Keratinocyte (primary cell): ENCODE measurements around the gene KREMEN1. TPM values are rescaled to one million over a fixed set of nuclear protein-coding genes. Genes with fewer than 3 reads are reported as not detected.

ENCODE experiments used
- DNase-seq: peaks from one replicate; pipeline ENCODE4 v3.0.0-alpha.2; 2011; ENCODE audit warnings: low read depth, missing footprints, low spot score
- FAIRE-seq: peaks from 2 replicates; lab custom pipeline; 2011; peaks lifted over from hg19 to GRCh38; lab: Jason Lieb, UNC
- H2AFZ ChIP-seq: 2 replicates; pipeline ENCODE4 v1.6.0; 2012; ENCODE audit warnings: low read length, control low read depth, inconsistent platforms; ENCODE audit not compliant: control insufficient read depth
- H3K27ac ChIP-seq: 2 replicates; pipeline ENCODE4 v1.5.1; 2011; ENCODE audit warnings: low read length; ENCODE audit not compliant: control insufficient read depth, insufficient read depth
- H3K27me3 ChIP-seq: 3 replicates; pipeline ENCODE4 v1.6.0; 2011; ENCODE audit warnings: low read length; ENCODE audit not compliant: control insufficient read depth, insufficient read depth; ENCODE audit errors: extremely low read depth
- H3K36me3 ChIP-seq, 2 experiments: 2 replicates in 1 of 2; 3 replicates in 1 of 2; pipeline ENCODE4 v1.5.1; 2011; ENCODE audit warnings: low read length in 2 of 2, mild to moderate bottlenecking in 1 of 2; ENCODE audit not compliant: control insufficient read depth in 2 of 2, insufficient read depth in 2 of 2; ENCODE audit errors: extremely low read depth in 1 of 2
- H3K4me1 ChIP-seq: 3 replicates; pipeline ENCODE4 v1.5.1; 2011; ENCODE audit warnings: low read length; ENCODE audit not compliant: control insufficient read depth, insufficient read depth; ENCODE audit errors: extremely low read depth
- H3K4me2 ChIP-seq: 3 replicates; pipeline ENCODE4 v1.6.0; 2011; ENCODE audit warnings: low read depth, low read length; ENCODE audit not compliant: control insufficient read depth, insufficient read depth; ENCODE audit errors: extremely low read depth
- H3K4me3 ChIP-seq, 3 experiments: fragments of 200-600 bp in 1 of 3; sonication (generic) in 1 of 3; 2 replicates in 2 of 3; 3 replicates in 1 of 3; pipeline ENCODE4 v1.5.1; 2011 to 2016; ENCODE audit warnings: low read length in 3 of 3, mild to moderate bottlenecking in 3 of 3, control low read depth in 2 of 3, inconsistent platforms in 1 of 3, low read depth in 1 of 3, mixed read lengths in 1 of 3, mixed run types in 1 of 3, moderate library complexity in 1 of 3; ENCODE audit not compliant: control insufficient read depth in 2 of 3, insufficient read depth in 2 of 3; ENCODE audit errors: extremely low read depth in 1 of 3
- H3K79me2 ChIP-seq: 2 replicates; pipeline ENCODE4 v1.6.0; 2012; ENCODE audit warnings: low read length; ENCODE audit not compliant: control insufficient read depth, insufficient read depth
- H3K9ac ChIP-seq: 3 replicates; pipeline ENCODE4 v1.6.0; 2011; ENCODE audit warnings: low read length; ENCODE audit not compliant: control insufficient read depth, insufficient read depth; ENCODE audit errors: extremely low read depth
- H3K9me1 ChIP-seq: 3 replicates; pipeline ENCODE4 v1.6.0; 2011; ENCODE audit warnings: low read length; ENCODE audit not compliant: control insufficient read depth, insufficient read depth; ENCODE audit errors: extremely low read depth
- H3K9me3 ChIP-seq: 2 replicates; pipeline ENCODE4 v1.5.1; 2012; ENCODE audit warnings: low read depth, low read length; ENCODE audit not compliant: control insufficient read depth
- H4K20me1 ChIP-seq: 3 replicates; pipeline ENCODE4 v1.6.0; 2011; ENCODE audit warnings: low read length; ENCODE audit not compliant: control insufficient read depth, insufficient read depth; ENCODE audit errors: extremely low read depth
- EZH2 ChIP-seq: IDR thresholded peaks from one replicate; pipeline ENCODE4 v1.6.1; 2012; ENCODE audit warnings: inconsistent platforms, mild to moderate bottlenecking, low read length, moderate library complexity
- dilution Hi-C: fragments of 300-500 bp; cut with MboI; formaldehyde crosslinking; loops from one replicate; pipeline ENCODE4 v1.7.0; 2020; ENCODE audit warnings: low sequenced_read_pairs; ENCODE audit not compliant: extremely low pct_ligation_motif_present
- polyA plus RNA-seq, 5 experiments: library from polyadenylated mRNA; depleted of rRNA in 3 of 5; stranded (reverse) in 3 of 5; stranded (forward) in 1 of 5; unstranded in 1 of 5; fragments of >200 nt; gene quantifications; 1 replicate in 1 of 5; 2 replicates in 3 of 5; 3 replicates in 1 of 5; pipeline versions ENCODE4 v1.2.1 to v1.2.3, GENCODE V29; 2011 to 2012; ENCODE audit warnings: missing spikeins in 2 of 5, low read depth in 1 of 5, low replicate concordance in 1 of 5
- TF ChIP-seq, protein P1 (sequence below), 3 experiments: IDR thresholded peaks in 1 of 3; conservative IDR thresholded peaks in 1 of 3; optimal IDR thresholded peaks in 1 of 3; 2 replicates in 2 of 3; 3 replicates in 1 of 3; pipeline versions ENCODE3 to v1.5.1; 2011; ENCODE audit warnings: low read length in 3 of 3, mild to moderate bottlenecking in 3 of 3, moderate library complexity in 2 of 3, control low read depth in 1 of 3, inconsistent platforms in 1 of 3; ENCODE audit not compliant: insufficient read depth in 2 of 3; ENCODE audit errors: extremely low read depth in 1 of 3

Gene KREMEN1
- polyA plus RNA-seq, 1 donor (not counting 4 experiments of a cell fraction or from before 2014, with no cell fraction given), result 6.8 TPM

DNA sequence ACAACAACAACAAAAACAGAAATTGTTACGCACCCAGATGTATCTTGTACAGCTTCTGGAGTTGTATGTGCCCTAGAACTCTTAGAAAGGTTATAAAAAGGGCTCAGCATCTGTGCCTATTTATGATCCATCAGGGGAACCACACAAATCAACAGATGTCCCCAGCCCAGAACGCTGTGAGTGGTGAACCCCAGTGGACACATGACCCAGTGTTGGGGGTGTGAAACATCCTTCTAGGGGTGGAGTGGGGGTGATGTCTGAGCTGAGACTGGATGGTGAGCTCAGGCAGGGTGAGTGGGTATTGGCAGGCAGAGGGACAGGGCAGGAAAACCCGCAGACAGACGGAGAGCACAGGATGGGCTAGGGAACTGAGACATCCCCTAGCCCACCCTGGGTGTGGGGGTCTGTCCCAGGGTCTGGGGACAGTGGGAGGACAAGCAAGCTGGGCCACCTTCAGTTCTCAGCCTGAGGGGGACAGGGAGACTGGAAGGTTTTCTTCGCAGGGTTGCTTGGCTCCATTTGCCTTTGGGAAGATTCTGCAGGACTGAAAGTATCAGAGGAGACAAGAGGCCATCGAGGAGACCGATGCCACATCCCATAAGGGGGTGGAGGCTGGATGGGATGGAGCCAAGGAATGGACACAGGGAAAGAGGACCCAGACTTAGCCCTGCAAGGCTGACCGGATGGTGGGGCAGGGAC lies 127.0 kb downstream of the KREMEN1 start:
- dilution Hi-C loops, result no loop called here
- no peaks in the 10 kb centered on the region for H3K79me2 ChIP-seq
- H3K4me2 ChIP-seq, result no peak overlapping the region
- H3K4me1 ChIP-seq, result no peaks in the 10 kb centered on the region
- no peaks in the 10 kb centered on the region for H4K20me1 ChIP-seq
- TF ChIP-seq, protein P1, sequence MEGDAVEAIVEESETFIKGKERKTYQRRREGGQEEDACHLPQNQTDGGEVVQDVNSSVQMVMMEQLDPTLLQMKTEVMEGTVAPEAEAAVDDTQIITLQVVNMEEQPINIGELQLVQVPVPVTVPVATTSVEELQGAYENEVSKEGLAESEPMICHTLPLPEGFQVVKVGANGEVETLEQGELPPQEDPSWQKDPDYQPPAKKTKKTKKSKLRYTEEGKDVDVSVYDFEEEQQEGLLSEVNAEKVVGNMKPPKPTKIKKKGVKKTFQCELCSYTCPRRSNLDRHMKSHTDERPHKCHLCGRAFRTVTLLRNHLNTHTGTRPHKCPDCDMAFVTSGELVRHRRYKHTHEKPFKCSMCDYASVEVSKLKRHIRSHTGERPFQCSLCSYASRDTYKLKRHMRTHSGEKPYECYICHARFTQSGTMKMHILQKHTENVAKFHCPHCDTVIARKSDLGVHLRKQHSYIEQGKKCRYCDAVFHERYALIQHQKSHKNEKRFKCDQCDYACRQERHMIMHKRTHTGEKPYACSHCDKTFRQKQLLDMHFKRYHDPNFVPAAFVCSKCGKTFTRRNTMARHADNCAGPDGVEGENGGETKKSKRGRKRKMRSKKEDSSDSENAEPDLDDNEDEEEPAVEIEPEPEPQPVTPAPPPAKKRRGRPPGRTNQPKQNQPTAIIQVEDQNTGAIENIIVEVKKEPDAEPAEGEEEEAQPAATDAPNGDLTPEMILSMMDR (optimal IDR thresholded peaks at IDR 0.05 in 1 of 3, IDR thresholded peaks at IDR 0.05 in 1 of 3, conservative IDR thresholded peaks at IDR 0.05 in 1 of 3; ENCODE audit: extremely low read depth in 1 of 3, insufficient read depth in 2 of 3, low read length in 3 of 3), result no peak
- TF ChIP-seq EZH2, result no peak
- FAIRE-seq, result no peak
- no peak overlapping the region for H3K9ac ChIP-seq
- no peaks in the 10 kb centered on the region for H3K9me3 ChIP-seq
- no peaks in the 10 kb centered on the region for H3K9me1 ChIP-seq
- H3K4me3 ChIP-seq, result no peak overlapping the region
- no peak overlapping the region for H3K27ac ChIP-seq
- peaks cover 12% of the 10 kb centered on the region for H3K27me3 ChIP-seq
- no peaks in the 10 kb centered on the region for H3K36me3 ChIP-seq
- no peak for DNase-seq
- no peak overlapping the region for H2AFZ ChIP-seq

- FAIRE-seq, result no peak
- TF ChIP-seq, protein P1 (optimal IDR thresholded peaks at IDR 0.05 in 1 of 3, IDR thresholded peaks at IDR 0.05 in 1 of 3, conservative IDR thresholded peaks at IDR 0.05 in 1 of 3; ENCODE audit: extremely low read depth in 1 of 3, insufficient read depth in 2 of 3, low read length in 3 of 3), result no peak
- TF ChIP-seq EZH2, result no peak
- Histone ChIP-seq H3K36me3 (no peaks in the 10 kb centered on the region), H3K4me3 (no peak overlapping the region), H3K27me3 (peaks cover 19% of the 10 kb centered on the region), H3K4me2 (no peak overlapping the region), H3K27ac (no peak overlapping the region), H3K79me2 (no peaks in the 10 kb centered on the region), H2AFZ (no peak overlapping the region), H3K9me3 (no peaks in the 10 kb centered on the region), H3K4me1 (no peaks in the 10 kb centered on the region), H3K9ac (no peak overlapping the region), H3K9me1 (no peaks in the 10 kb centered on the region), H4K20me1 (no peaks in the 10 kb centered on the region)
- DNase-seq, result no peak
- dilution Hi-C loops, result no loop called here
These were observed 128.1 kb downstream of the KREMEN1 start for GRCh38 chr22:29200901-29201300.
